HG03066 (cell line): ENCODE measurements around the gene SPATS1.

Experiments
- ATAC-seq: cut with Tn5 transposase; IDR thresholded peaks from one replicate; pipeline ENCODE4 v1.9.1; 2021; ENCODE audit warnings: low read depth; ENCODE audit not compliant: unreplicated experiment

Gene SPATS1

DNA sequence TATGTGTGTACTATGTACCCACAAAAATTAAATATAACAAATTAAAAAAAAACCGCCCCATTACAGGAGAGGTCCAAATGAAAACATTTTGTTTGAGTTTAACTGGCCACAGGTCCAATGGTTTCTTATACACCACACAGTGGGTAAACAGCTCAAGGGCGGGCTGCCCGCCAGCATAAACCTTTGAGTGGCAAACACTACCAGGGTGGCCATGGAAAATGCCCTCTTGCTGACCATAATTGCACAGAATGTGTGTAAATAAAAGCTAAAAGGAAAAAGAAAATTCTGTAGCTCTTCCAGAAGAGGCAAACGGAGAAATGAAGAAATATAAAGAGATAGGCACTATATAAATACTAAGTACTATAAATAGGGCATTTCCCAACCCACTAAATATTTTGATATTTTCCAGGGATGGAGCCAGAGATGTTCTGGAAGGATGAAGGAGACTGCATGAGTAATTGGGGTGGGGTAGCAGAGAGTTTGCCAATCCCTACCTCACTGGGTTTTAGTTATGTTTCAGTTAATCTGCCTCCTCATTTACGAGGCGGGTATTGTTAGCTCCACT, 44.0 kb downstream of the SPATS1 start:
- ATAC-seq = no peak

DNA sequence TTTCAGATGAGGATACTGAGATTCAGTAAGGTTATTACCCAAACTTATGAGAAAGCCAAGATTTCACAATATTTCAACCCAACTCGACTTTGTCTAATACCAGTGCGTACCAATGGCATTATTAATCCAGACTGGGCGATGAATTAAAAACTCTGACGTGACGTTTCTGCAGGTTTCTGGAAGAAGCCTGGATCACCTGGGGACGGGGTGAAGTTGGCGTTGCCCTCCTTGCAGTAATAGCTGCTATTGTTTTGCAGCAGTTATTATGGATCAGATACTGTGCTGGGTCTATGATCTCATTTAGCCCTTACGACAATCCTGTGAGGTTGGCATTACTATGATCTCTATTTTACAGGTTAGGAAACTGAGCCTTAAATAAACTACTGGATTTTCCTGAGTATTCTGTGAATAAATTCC, 44.5 kb downstream of the SPATS1 start:
- peak; percentile 18 for ATAC-seq

DNA sequence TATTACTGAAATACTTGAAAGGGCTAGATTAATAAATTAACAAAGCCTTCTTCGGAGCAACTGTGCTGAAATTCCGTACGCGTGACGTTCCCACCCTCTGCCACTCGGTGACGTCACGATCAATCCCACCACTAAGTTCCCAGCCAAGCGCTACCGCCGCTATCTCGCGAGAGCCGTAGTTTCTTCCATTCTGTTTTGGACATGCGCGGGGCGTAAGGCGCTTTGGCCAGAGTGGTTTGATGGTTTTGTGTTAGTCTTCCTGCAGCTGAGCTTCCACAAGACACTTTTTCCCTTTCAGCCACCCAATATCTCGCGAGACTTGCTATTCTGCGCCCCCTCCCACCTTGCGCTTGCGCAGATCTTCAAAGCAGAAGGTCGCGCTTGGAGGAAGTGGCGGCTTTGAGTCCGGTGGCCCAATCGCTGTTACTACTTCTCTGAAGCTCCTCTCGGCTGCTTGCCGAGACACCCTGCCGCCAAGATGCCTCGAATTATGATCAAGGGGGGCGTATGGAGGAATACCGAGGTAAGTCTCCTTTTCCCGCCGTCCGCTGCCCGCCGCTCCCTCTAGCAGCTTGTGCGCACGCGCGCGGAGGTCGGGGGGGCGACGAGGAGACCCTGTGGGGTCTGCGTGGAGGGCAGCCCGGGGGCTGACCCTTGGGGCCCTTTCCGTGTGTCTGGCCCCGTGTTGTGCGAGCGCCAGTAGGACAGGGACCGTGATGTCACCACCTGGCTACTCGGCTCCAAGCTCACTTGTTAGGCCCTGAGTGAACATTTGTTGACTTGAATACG, 45.1 kb downstream of the SPATS1 start, which contains the start of gene CDC5L:
Gene CDC5L (plus strand): TSS at position 361 of the 789 bp plus-strand sequence. CDS start 118 bp downstream, at position 479.
- ATAC-seq = peak; percentile 92

DNA sequence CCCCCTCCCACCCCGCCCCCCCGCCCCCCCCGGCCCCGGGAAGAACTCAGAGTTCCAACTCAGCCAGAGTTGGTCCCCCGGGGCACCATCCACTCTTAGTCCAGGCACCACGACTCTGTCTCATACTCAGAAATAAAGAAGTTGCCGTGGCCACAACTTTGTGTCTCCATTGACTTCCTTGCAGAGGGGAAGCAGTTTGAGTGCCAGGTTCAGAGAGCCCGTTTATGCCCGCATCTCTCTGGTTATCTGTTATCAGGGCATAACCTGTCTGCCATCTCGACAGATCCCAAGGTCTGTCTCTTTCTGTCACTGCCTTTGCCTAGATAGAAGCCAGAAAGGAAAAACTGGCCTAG, 45.7 kb downstream of the SPATS1 start:
- ATAC-seq = peak; percentile 5

GRCh38 chr6:44388887-44389286, 46.4 kb downstream of the SPATS1 start:
- ATAC-seq = no peak

DNA sequence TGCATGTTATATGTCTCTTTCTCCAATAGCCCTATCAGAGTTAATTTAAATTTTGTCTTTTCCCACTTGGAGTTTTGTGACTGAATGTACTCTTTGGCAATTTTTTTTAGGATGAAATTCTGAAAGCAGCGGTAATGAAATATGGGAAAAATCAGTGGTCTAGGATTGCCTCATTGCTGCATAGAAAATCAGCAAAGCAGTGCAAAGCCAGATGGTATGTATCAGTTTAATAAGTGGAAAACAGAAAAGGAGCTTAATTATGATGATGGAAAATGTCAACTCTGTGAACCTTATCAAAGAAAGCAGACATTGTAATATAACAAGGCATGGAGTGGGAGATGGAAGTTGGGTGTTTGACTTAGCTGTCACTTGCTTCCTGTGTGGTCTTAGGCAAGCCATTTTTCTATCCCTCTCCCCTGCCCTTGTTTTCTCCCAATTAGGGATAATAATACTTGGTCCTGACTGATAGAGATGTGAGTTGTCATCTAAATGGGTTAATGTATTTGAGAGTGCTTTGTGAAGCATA, 47.8 kb downstream of the SPATS1 start:
- no peak for ATAC-seq
